Fibroblast of pulmonary artery (primary cell): ENCODE results near the gene SOS2.

Experiments
- DNase-seq: peaks from one replicate; pipeline ENCODE4 v3.0.0-alpha.2; 2010; ENCODE audit warnings: low read depth
- H3K4me3 ChIP-seq: replicated peaks from 2 replicates; pipeline ENCODE4 v1.5.1; 2011; ENCODE audit warnings: low read depth, mild to moderate bottlenecking, control low read depth, low read length, moderate library complexity
- TF ChIP-seq, protein P1 (sequence below): IDR thresholded peaks from 2 replicates; pipeline ENCODE4 v1.5.1; 2011; ENCODE audit warnings: mild to moderate bottlenecking, control low read depth, low read length, inconsistent platforms; ENCODE audit errors: missing control alignments

Gene SOS2

GRCh38 chr14:50230401-50230700, 1.0 kb downstream of the SOS2 start:
- DNase-seq, result no peak
- TF ChIP-seq, protein P1, sequence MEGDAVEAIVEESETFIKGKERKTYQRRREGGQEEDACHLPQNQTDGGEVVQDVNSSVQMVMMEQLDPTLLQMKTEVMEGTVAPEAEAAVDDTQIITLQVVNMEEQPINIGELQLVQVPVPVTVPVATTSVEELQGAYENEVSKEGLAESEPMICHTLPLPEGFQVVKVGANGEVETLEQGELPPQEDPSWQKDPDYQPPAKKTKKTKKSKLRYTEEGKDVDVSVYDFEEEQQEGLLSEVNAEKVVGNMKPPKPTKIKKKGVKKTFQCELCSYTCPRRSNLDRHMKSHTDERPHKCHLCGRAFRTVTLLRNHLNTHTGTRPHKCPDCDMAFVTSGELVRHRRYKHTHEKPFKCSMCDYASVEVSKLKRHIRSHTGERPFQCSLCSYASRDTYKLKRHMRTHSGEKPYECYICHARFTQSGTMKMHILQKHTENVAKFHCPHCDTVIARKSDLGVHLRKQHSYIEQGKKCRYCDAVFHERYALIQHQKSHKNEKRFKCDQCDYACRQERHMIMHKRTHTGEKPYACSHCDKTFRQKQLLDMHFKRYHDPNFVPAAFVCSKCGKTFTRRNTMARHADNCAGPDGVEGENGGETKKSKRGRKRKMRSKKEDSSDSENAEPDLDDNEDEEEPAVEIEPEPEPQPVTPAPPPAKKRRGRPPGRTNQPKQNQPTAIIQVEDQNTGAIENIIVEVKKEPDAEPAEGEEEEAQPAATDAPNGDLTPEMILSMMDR, result no peak
- H3K4me3 ChIP-seq, result peak overlapping the region; percentile 79

DNA sequence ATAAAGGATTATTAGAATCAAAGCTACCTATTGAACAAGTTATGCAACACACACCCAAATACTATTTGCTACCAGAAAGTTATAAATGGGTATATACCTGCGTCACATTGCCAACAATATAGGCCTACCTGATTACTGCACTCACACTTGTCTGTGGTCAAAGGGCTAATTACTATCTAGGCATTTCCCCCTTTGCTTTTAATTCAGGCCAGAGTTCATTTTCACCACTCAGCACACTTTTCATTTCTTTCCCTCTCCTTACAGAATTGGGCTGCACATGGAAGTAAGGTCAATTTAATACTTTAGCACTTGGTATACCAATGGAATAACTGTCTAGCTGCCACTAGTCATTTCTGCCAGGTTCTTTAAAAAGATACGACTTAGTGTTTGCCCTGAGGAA, 1.7 kb downstream of the SOS2 start:
- TF ChIP-seq, protein P1, result no peak
- H3K4me3 ChIP-seq, result peak overlapping the region; percentile 79
- no peak for DNase-seq

DNA sequence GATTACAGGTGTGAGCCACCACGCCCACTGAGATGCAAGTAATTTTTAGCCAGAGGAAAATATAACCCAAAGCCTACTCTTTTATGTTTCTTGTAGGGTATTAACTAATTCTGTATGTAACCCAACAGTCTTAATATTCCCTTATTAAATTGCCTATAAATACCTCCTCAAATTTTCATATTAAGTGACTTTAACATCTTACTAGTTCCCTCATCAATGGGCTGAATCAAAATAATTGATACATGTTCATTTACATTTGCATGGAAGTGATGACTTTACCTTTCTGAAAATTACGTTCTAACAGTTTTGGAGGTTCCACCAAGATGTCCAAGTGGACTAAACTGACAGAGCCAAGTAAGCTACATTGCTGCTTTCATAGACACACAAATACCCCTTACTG, 3.1 kb downstream of the SOS2 start:
- H3K4me3 ChIP-seq, result no peak overlapping the region
- no peak for DNase-seq
- TF ChIP-seq, protein P1, result no peak

DNA sequence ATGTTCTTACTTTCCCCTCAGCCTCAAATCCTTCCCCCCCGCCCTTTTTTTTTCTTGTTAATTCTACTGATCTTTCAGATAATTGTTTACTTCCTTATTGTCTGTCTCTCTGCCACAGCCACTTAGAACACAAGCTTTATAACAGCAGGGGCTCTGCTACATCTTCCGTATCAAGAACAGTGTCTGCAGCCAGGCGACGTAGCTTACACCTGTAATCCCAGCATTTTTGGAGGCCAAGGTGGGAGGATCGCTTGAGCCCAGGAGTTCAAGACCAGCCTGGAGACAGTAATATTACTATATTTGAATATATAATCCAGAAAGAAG, 5.4 kb downstream of the SOS2 start:
- TF ChIP-seq, protein P1, result no peak
- H3K4me3 ChIP-seq, result no peak overlapping the region
- no peak for DNase-seq

DNA sequence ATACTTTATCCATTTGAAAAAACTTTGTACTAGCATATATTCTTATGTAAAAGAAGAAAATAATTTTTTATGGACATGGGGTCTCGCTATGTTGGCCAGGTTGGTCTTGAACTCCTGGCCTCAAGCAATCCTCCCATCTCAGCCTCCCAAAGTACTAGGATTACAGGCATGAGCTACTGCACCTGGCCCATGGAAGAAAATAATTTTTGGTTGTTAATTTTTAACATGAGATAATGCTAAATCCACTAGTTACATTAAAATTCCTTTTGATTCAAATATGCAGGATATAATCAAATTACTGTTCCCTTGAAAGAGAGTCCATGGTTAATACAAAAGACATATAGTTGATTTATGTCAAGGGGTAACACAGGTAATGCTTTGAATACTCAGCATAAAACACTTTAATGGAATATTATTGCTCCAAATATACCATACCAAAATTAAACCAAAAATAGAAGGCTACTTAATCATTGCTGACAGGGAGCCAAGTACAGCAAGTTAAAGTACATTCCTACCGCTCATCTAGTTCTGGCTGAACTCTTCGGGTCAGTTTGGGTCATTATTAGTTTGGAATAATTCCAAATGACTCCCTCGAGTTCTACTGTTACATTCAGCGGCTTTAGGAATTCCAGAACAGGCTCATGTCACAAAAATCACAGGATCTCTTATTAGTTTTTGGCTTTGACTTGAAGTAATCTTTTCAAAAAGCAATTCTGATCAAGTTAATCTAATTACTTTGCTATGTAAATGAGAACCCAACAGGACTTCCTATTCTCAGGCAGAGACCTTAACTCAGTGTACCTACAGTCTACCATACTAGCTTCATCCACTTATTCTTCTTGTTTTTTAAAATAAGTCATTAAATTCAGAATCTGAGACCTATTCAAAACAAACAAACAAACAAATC, 6.1 kb downstream of the SOS2 start:
- TF ChIP-seq, protein P1, result no peak
- peak; percentile 82 for DNase-seq
- H3K4me3 ChIP-seq, result no peak overlapping the region

GRCh38 chr14:50222055-50222613, 9.2 kb downstream of the SOS2 start:
- no peak overlapping the region for H3K4me3 ChIP-seq
- TF ChIP-seq, protein P1, result no peak
- no peak for DNase-seq

DNA sequence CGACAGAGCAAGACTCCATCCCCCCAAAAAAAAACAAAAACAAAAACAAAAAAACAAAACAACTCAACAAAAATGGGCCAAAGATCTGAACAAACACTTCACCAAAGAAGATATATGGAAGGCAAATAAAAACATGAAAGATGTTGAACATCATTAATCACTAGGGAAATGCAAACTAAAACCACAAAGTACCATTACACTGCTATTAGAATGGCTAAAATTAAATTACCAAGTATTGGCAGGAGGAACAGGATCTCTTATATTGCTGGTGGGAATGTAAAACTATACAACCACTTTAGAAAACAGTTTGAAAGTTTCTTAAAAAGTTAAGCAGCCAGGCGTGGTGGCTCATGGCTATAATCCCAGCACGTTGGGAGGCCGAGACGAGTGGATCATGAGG, 12.9 kb downstream of the SOS2 start:
- no peak for DNase-seq
- TF ChIP-seq, protein P1, result no peak
- no peak overlapping the region for H3K4me3 ChIP-seq
